A673 (cell line): ENCODE results near the gene ENTHD1.

Experiments used
- EZH2 ChIP-seq: fragments of 200-600 bp; sonication (generic); IDR thresholded peaks from 2 replicates; pipeline ENCODE4 v1.6.1; 2017; ENCODE audit warnings: borderline replicate concordance, low read depth, mild to moderate bottlenecking, mixed read lengths, antibody characterized with exemption, low read length; ENCODE audit not compliant: poor library complexity, severe bottlenecking
- TF ChIP-seq, protein P1 (sequence below): fragments of 300-800, 200-600 bp; sonication (generic); conservative IDR thresholded peaks from 2 replicates; pipeline ENCODE4 v1.5.1; 2017; ENCODE audit warnings: low read depth, mild to moderate bottlenecking, antibody characterized with exemption, low read length, moderate library complexity, mixed read lengths

DNA sequence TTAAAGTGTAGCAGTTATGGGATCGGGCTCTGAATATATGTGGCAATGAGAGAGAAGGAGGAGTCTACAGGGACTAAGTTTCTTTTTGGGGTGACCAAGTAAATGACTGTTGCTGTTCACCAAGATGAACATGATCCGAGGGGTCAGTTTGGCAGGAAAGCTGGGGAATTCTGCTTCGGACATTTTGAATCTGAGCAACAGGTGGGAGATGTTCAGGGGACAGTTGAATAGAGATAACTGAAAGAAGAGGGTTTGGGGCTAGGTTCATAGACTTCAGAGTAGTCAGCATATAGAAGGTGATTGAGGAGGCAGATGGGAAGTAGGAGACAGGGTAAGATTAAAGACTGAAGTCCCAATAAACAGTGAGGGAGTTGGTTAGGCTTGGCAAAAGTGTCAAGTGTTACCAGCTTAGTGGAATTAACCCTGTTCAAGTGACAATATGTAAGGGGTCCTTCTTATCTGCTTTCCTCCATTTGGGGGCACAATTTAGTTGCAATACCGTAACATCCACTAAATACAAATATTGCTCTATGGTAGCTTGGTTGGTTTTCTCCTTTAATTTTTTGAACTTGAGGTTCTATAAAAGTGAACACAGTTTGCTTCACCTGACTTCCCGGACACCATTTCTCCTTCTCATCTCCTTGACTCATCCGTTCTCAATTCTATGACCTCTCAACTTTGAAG is 2.9 kb upstream of the ENTHD1 start:
- TF ChIP-seq, protein P1, sequence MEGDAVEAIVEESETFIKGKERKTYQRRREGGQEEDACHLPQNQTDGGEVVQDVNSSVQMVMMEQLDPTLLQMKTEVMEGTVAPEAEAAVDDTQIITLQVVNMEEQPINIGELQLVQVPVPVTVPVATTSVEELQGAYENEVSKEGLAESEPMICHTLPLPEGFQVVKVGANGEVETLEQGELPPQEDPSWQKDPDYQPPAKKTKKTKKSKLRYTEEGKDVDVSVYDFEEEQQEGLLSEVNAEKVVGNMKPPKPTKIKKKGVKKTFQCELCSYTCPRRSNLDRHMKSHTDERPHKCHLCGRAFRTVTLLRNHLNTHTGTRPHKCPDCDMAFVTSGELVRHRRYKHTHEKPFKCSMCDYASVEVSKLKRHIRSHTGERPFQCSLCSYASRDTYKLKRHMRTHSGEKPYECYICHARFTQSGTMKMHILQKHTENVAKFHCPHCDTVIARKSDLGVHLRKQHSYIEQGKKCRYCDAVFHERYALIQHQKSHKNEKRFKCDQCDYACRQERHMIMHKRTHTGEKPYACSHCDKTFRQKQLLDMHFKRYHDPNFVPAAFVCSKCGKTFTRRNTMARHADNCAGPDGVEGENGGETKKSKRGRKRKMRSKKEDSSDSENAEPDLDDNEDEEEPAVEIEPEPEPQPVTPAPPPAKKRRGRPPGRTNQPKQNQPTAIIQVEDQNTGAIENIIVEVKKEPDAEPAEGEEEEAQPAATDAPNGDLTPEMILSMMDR = no peak
- no peak for TF ChIP-seq EZH2
